A549 (cell line): ENCODE data around the gene FHIT. TPM values are rescaled to one million over a fixed set of nuclear protein-coding genes. Genes with fewer than 3 reads are reported as not detected.

Source experiments
- ATAC-seq, 2 experiments: fragments of 200-7000 bp in 1 of 2; fragments of >200 bp in 1 of 2; cut with Nextera tagmentation in 1 of 2; cut with Tn5 transposase in 1 of 2; 3 replicates each; pipeline versions ENCODE4 v1.8.0 to v1.9.1; 2018 to 2020; ENCODE audit warnings: mild to moderate bottlenecking in 1 of 2, moderate library complexity in 1 of 2
- CTCF ChIA-PET: fragments of 300-600 bp; sonication (Branson Sonifier 250); formaldehyde crosslinking; extraction: SDS; loops from one replicate; lab custom pipeline; 2021; ENCODE audit warnings: antibody characterized with exemption, inconsistent platforms; lab: Yijun Ruan, JAX
- POLR2A ChIA-PET: fragments of 350-600 bp; formaldehyde crosslinking; extraction: SDS; loops from one replicate; lab custom pipeline; 2021; ENCODE audit warnings: antibody characterized with exemption, inconsistent platforms; lab: Yijun Ruan, JAX
- DNase-seq, 2 experiments: peaks; one replicate each; pipeline versions ENCODE4 v3.0.0 to v3.0.0-alpha.2; 2011 to 2016; ENCODE audit warnings: low read depth in 1 of 2, low spot score in 1 of 2
- FAIRE-seq: peaks from 2 replicates; lab custom pipeline; 2011; peaks lifted over from hg19 to GRCh38; lab: Jason Lieb, UNC
- H3K27ac ChIP-seq, 2 experiments: fragments of >200 bp; sonication (Bioruptor Twin); formaldehyde crosslinking; 3 replicates each; pipeline ENCODE4 v1.5.1; 2016 to 2017
- H3K4me1 ChIP-seq: fragments of >200 bp; sonication (Bioruptor Twin); formaldehyde crosslinking; 3 replicates; pipeline ENCODE4 v1.6.1; 2016
- H3K4me2 ChIP-seq: fragments of >200 bp; sonication (Bioruptor Twin); formaldehyde crosslinking; 3 replicates; pipeline ENCODE4 v1.6.1; 2016
- H3K4me3 ChIP-seq: fragments of >200 bp; sonication (Bioruptor Twin); formaldehyde crosslinking; 3 replicates; pipeline ENCODE4 v1.5.1; 2016
- H3K9me3 ChIP-seq: fragments of >200 bp; sonication (Bioruptor Twin); formaldehyde crosslinking; 3 replicates; pipeline ENCODE4 v1.6.1; 2016
- BHLHE40 ChIP-seq: IDR thresholded peaks from 2 replicates; pipeline ENCODE4 v1.6.1; 2012; ENCODE audit warnings: low read depth, low read length, inconsistent platforms
- CBX8 ChIP-seq: fragments of 200-600 bp; sonication (generic); IDR thresholded peaks from 2 replicates; pipeline ENCODE4 v1.6.1; 2016
- CEBPB ChIP-seq, 2 experiments: fragments of >200 bp in 1 of 2; sonication (Bioruptor Twin) in 1 of 2; formaldehyde crosslinking in 1 of 2; IDR thresholded peaks; 2 replicates each; pipeline ENCODE4 v1.6.1; 2012 to 2016
- EHF ChIP-seq: fragments of 250-450 bp; sonication (Bioruptor Pico); IDR thresholded peaks from 2 replicates; pipeline ENCODE4 v1.5.0; 2020; ENCODE audit warnings: mild to moderate bottlenecking
- EHMT2 ChIP-seq: fragments of 200-600 bp; sonication (generic); IDR thresholded peaks from 2 replicates; pipeline ENCODE4 v1.6.1; 2016; ENCODE audit warnings: antibody characterized with exemption, low read depth, mild to moderate bottlenecking, moderate library complexity
- FOSB ChIP-seq: fragments of 250-450 bp; sonication (Bioruptor Pico); IDR thresholded peaks from 2 replicates; pipeline ENCODE4 v1.5.0; 2020; ENCODE audit warnings: mild to moderate bottlenecking, moderate library complexity
- HDAC2 ChIP-seq: fragments of 200-600 bp; sonication (generic); IDR thresholded peaks from 2 replicates; pipeline ENCODE4 v1.6.1; 2016
- HEYL ChIP-seq: fragments of 250-450 bp; sonication (Bioruptor Pico); IDR thresholded peaks from 2 replicates; pipeline ENCODE4 v1.8.0; 2021; ENCODE audit warnings: mild to moderate bottlenecking, moderate library complexity
- JUNB ChIP-seq: fragments of >200 bp; sonication (Bioruptor Twin); formaldehyde crosslinking; IDR thresholded peaks from 2 replicates; pipeline ENCODE4 v1.6.1; 2016
- KDM1A ChIP-seq: fragments of 200-600 bp; sonication (generic); IDR thresholded peaks from 2 replicates; pipeline ENCODE4 v1.6.1; 2016; ENCODE audit warnings: low read depth, mild to moderate bottlenecking
- NPAS2 ChIP-seq: fragments of 250-450 bp; sonication (Bioruptor Pico); IDR thresholded peaks from 2 replicates; pipeline ENCODE4 v1.8.0; 2022; ENCODE audit warnings: mild to moderate bottlenecking, moderate library complexity, borderline replicate concordance
- NR3C1 ChIP-seq: fragments of >200 bp; sonication (Bioruptor Twin); formaldehyde crosslinking; IDR thresholded peaks from 3 replicates; pipeline ENCODE4 v1.6.1; 2017
- PHF8 ChIP-seq: fragments of 200-600 bp; sonication (generic); IDR thresholded peaks from 2 replicates; pipeline ENCODE4 v1.6.1; 2016; ENCODE audit warnings: low read depth, mild to moderate bottlenecking, antibody characterized with exemption, moderate library complexity, borderline replicate concordance
- RCOR1 ChIP-seq: fragments of 150-350 bp; IDR thresholded peaks from 2 replicates; pipeline ENCODE4 v1.6.1; 2014; ENCODE audit warnings: antibody characterized with exemption, low read length, low read depth
- RNF2 ChIP-seq: fragments of 200-600 bp; sonication (generic); IDR thresholded peaks from 2 replicates; pipeline ENCODE4 v1.6.1; 2016; ENCODE audit warnings: low read depth, mild to moderate bottlenecking, antibody characterized with exemption, moderate library complexity, borderline replicate concordance
- TP53 ChIP-seq: fragments of 250-450 bp; sonication (Bioruptor Pico); IDR thresholded peaks from 2 replicates; pipeline ENCODE4 v1.5.0; 2021; ENCODE audit warnings: mild to moderate bottlenecking, moderate library complexity
- ZNF302 ChIP-seq: fragments of 250-450 bp; sonication (Bioruptor Pico); IDR thresholded peaks from 2 replicates; pipeline ENCODE4 v1.9.0; 2021; ENCODE audit warnings: inconsistent platforms, mild to moderate bottlenecking, moderate library complexity
- ZSCAN20 ChIP-seq: fragments of 250-450 bp; sonication (Bioruptor Pico); IDR thresholded peaks from 2 replicates; pipeline ENCODE4 v1.8.0; 2022; ENCODE audit warnings: mild to moderate bottlenecking, moderate library complexity
- WGBS: methylation state at CpG from one replicate; pipeline ENCODE4 v1.1.6; 2017; ENCODE audit errors: missing lambda C conversion rate; 5-methylcytosine and 5-hydroxymethylcytosine counted together
- polyA plus RNA-seq, 4 experiments: library from polyadenylated mRNA; depleted of rRNA in 3 of 4; stranded (reverse); fragments of >200 nt; fragmentation: RNase III in 1 of 4; extraction: RNeasy Plus Mini Kit Qiagen cat#74134 plus additional on column Dnase treatment in 1 of 4; gene quantifications; 2 replicates in 3 of 4; 3 replicates in 1 of 4; pipeline ENCODE4 v1.2.3, GENCODE V29; 2011 to 2017
- TF ChIP-seq, protein P1 (sequence below): IDR thresholded peaks from 2 replicates; pipeline ENCODE4 v1.6.1; 2012
- TF ChIP-seq, protein P2 (sequence below): IDR thresholded peaks from 2 replicates; pipeline ENCODE4 v1.6.1; 2012; ENCODE audit warnings: low read depth, borderline replicate concordance
- TF ChIP-seq, protein P3 (sequence below): fragments of >200 bp; sonication (Bioruptor Twin); formaldehyde crosslinking; IDR thresholded peaks from 2 replicates; pipeline ENCODE4 v1.6.1; 2016
- TF ChIP-seq, protein P4 (sequence below): fragments of >200 bp; sonication (Bioruptor Twin); formaldehyde crosslinking; IDR thresholded peaks from 3 replicates; pipeline ENCODE4 v1.6.1; 2016
- TF ChIP-seq, protein P5 (sequence below): fragments of 250-450 bp; sonication (Bioruptor Pico); IDR thresholded peaks from 2 replicates; pipeline ENCODE4 v1.5.0; 2020; ENCODE audit warnings: low read depth, mild to moderate bottlenecking, moderate library complexity

Gene FHIT
- polyA plus RNA-seq, 2 of the 4 experiments (the other 2 are of a cell fraction): 0.76 to 0.92 TPM

DNA sequence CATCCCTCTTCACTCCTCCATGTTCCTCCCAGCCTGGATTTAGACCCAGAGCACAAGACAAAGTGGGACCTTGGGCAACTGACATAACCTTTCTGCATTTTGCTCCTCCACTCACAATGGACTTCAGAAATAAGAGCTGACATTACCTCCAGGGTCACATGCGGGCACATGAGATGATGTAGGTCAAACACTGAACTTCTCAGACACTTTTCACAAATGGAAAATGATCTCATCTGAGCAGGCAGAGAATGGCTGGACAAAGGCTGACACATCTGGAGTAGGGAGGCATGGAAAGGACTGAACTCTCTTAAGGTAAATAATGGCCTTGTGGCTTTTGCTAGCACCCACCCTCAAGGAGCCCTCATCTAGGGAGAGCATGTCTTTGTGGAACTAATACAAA is 1352.2 kb downstream of the FHIT start:
- no peak for FAIRE-seq
- Histone ChIP-seq H3K27ac (no peak overlapping the region), H3K4me1 (no peaks in the 10 kb centered on the region), H3K4me2 (no peak overlapping the region), H3K4me3 (no peak overlapping the region), H3K9me3 (no peaks in the 10 kb centered on the region)
- 75% methylated on average over 1 of the region's 1 CpG for WGBS
- ATAC-seq: no peak
- ChIA-PET POLR2A (no interaction called here), CTCF (no interaction called here)
- no peak for TF ChIP-seq ZSCAN20
- TF ChIP-seq FOSB (CRISPR knock-in tag): no peak
- TF ChIP-seq TP53 (CRISPR knock-in tag): no peak
- no peak for TF ChIP-seq PHF8
- TF ChIP-seq RCOR1: no peak
- TF ChIP-seq HDAC2: no peak
- TF ChIP-seq, protein P1, sequence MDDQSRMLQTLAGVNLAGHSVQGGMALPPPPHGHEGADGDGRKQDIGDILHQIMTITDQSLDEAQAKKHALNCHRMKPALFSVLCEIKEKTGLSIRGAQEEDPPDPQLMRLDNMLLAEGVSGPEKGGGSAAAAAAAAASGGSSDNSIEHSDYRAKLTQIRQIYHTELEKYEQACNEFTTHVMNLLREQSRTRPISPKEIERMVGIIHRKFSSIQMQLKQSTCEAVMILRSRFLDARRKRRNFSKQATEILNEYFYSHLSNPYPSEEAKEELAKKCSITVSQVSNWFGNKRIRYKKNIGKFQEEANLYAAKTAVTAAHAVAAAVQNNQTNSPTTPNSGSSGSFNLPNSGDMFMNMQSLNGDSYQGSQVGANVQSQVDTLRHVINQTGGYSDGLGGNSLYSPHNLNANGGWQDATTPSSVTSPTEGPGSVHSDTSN: no peak
- no peak for TF ChIP-seq KDM1A
- TF ChIP-seq, protein P2, sequence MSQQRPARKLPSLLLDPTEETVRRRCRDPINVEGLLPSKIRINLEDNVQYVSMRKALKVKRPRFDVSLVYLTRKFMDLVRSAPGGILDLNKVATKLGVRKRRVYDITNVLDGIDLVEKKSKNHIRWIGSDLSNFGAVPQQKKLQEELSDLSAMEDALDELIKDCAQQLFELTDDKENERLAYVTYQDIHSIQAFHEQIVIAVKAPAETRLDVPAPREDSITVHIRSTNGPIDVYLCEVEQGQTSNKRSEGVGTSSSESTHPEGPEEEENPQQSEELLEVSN: no peak
- no peak for TF ChIP-seq CBX8
- TF ChIP-seq, protein P3, sequence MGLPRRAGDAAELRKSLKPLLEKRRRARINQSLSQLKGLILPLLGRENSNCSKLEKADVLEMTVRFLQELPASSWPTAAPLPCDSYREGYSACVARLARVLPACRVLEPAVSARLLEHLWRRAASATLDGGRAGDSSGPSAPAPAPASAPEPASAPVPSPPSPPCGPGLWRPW: no peak
- TF ChIP-seq, protein P4, sequence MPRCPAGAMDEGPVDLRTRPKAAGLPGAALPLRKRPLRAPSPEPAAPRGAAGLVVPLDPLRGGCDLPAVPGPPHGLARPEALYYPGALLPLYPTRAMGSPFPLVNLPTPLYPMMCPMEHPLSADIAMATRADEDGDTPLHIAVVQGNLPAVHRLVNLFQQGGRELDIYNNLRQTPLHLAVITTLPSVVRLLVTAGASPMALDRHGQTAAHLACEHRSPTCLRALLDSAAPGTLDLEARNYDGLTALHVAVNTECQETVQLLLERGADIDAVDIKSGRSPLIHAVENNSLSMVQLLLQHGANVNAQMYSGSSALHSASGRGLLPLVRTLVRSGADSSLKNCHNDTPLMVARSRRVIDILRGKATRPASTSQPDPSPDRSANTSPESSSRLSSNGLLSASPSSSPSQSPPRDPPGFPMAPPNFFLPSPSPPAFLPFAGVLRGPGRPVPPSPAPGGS: no peak
- DNase-seq: no peak

DNA sequence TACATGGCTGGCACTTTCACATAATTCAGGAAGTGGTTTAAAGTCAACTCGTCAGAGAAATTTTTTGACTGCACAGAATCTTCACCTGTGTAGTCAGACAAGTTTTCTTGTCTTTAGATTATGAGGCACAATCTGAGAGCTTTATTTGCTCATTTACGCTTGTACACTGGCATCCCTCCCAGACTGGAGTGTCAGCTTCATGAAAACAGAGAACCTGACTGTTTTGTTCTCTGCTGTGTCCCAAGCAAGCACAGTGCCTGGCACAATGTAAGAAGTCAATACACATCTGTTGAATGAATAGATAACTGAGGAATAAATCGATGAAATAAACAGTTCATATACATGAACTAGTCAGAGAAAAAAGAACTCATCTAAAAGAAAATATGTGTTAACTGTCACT is 1355.3 kb downstream of the FHIT start:
- ATAC-seq: no peak
- H3K9me3 ChIP-seq: no peaks in the 10 kb centered on the region
- no peak overlapping the region for H3K27ac ChIP-seq
- TF ChIP-seq HEYL (CRISPR knock-in tag): no peak
- no peak for TF ChIP-seq ZNF302 (CRISPR knock-in tag)
- TF ChIP-seq CEBPB (IDR thresholded peaks at IDR 0.05): no peak
- TF ChIP-seq, protein P4: no peak
- TF ChIP-seq, protein P5, sequence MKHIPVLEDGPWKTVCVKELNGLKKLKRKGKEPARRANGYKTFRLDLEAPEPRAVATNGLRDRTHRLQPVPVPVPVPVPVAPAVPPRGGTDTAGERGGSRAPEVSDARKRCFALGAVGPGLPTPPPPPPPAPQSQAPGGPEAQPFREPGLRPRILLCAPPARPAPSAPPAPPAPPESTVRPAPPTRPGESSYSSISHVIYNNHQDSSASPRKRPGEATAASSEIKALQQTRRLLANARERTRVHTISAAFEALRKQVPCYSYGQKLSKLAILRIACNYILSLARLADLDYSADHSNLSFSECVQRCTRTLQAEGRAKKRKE (CRISPR knock-in tag): no peak
- TF ChIP-seq, protein P2: no peak
- TF ChIP-seq, protein P3: no peak
- TF ChIP-seq NR3C1: no peak
- no peak for TF ChIP-seq BHLHE40
- TF ChIP-seq FOSB (CRISPR knock-in tag): no peak
- no peak for TF ChIP-seq RNF2
- no peak for TF ChIP-seq JUNB
- no peak for TF ChIP-seq NPAS2 (CRISPR knock-in tag)
- TF ChIP-seq EHMT2: no peak
- no peak for TF ChIP-seq EHF (CRISPR knock-in tag)
- no peaks in the 10 kb centered on the region for H3K4me1 ChIP-seq
- 23% methylated on average over 3 of the region's 3 CpGs for WGBS
- no peak for DNase-seq
- ChIA-PET CTCF (interaction anchor here (0.5 kb wide), 1 partner anchor 11 kb away, joined by 5 read pairs; no protein-coding TSS in a partner anchor), POLR2A (no interaction called here)
- no peak overlapping the region for H3K4me2 ChIP-seq
- no peak overlapping the region for H3K4me3 ChIP-seq
- no peak for FAIRE-seq
